Suprapubic skin (tissue), 4 donors: ENCODE results near the gene KPNA3. TPM values are rescaled to one million over a fixed set of nuclear protein-coding genes. Genes with fewer than 3 reads are reported as not detected.
A peak's percentile ranks its signal among the peaks of the same experiment; 100 is the strongest.

Source experiments
- DNase-seq, 2 donors: peaks; one replicate each; pipeline ENCODE4 v3.0.0-alpha.2; 2019; ENCODE audit warnings: low spot score in 2 of 2
- H3K27ac ChIP-seq: fragments of 200-600 bp; sonication (generic); one replicate; pipeline ENCODE4 v1.5.1; 2019
- H3K27me3 ChIP-seq: fragments of 200-600 bp; sonication (generic); one replicate; pipeline ENCODE4 v1.5.1; 2019
- H3K36me3 ChIP-seq: fragments of 200-600 bp; sonication (generic); one replicate; pipeline ENCODE4 v1.5.1; 2019
- H3K4me1 ChIP-seq: fragments of 200-600 bp; sonication (generic); one replicate; pipeline ENCODE4 v1.5.1; 2019
- H3K4me3 ChIP-seq: fragments of 200-600 bp; sonication (generic); one replicate; pipeline ENCODE4 v1.5.1; 2019; ENCODE audit warnings: mild to moderate bottlenecking
- H3K9me3 ChIP-seq: fragments of 200-600 bp; sonication (generic); one replicate; pipeline ENCODE4 v1.5.1; 2019
- CTCF ChIP-seq, 2 donors: fragments of 200-600 bp in 1 of 2; fragments of 450-650 bp in 1 of 2; sonication (generic) in 1 of 2; IDR thresholded peaks; one replicate each; pipeline ENCODE4 v1.5.1; 2016 to 2019; ENCODE audit warnings: antibody characterized with exemption in 2 of 2, mild to moderate bottlenecking in 1 of 2, moderate library complexity in 1 of 2
- EP300 ChIP-seq: sonication (generic); formaldehyde crosslinking; IDR thresholded peaks from one replicate; pipeline ENCODE4 v1.6.1; 2017; ENCODE audit warnings: antibody characterized with exemption
- POLR2A ChIP-seq, 2 donors: fragments of 450-650 bp; IDR thresholded peaks; one replicate each; pipeline ENCODE4 v1.6.1; 2017; ENCODE audit warnings: antibody characterized with exemption in 2 of 2, mild to moderate bottlenecking in 2 of 2, moderate library complexity in 2 of 2
- POLR2AphosphoS5 ChIP-seq, 3 donors: sonication (generic); formaldehyde crosslinking; IDR thresholded peaks; one replicate each; pipeline ENCODE4 v1.6.1; 2017; ENCODE audit warnings: antibody characterized with exemption in 3 of 3
- WGBS: methylation state at CpG from one replicate; pipeline ENCODE4 v1.1.5; 2018; 5-methylcytosine and 5-hydroxymethylcytosine counted together
- total RNA-seq, 4 donors: library from RNA; depleted of rRNA; stranded (reverse); fragments of >200 nt; gene quantifications; one replicate each; pipeline ENCODE4 v1.1.0, GENCODE V29; 2016

KPNA3 gene
- total RNA-seq, 4 donors from 2014 or later = 17.1 to 27.3 (median 23.6) TPM

DNA sequence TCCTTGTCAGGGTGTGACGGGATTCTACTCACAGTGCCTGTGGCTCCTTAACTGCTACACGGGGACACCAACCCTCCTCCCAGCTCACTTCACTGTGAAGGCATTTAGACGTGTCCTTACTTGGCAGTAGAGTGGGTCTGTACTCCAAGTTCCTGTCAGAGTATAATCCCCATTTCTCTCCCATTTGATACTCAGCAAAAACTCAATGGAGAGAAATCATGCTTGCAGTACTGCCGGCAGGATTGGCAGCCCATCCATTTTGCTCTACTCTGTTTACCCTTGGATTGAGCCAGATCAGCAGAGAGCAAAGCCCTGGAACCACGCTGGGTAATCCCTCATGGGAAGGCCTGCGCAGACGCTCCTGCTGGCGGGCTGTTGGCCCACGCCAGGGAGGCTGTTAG, 135.2 kb downstream of the KPNA3 start:
- WGBS = 79% methylated on average over 9 of the region's 9 CpGs
- no peaks in the 10 kb centered on the region for H3K27me3 ChIP-seq
- peaks cover 24% of the 10 kb centered on the region for H3K36me3 ChIP-seq
- no peaks in the 10 kb centered on the region for H3K4me1 ChIP-seq
- no peak overlapping the region for H3K27ac ChIP-seq
- no peak for DNase-seq
- no peak for TF ChIP-seq POLR2A (IDR thresholded peaks at IDR 0.05)
- no peak for TF ChIP-seq CTCF (IDR thresholded peaks at IDR 0.05)
- TF ChIP-seq POLR2AphosphoS5 (IDR thresholded peaks at IDR 0.05) = no peak
- no peak for TF ChIP-seq EP300
- H3K9me3 ChIP-seq = no peaks in the 10 kb centered on the region
- H3K4me3 ChIP-seq = no peak overlapping the region

- Histone ChIP-seq H3K27me3 (no peaks in the 10 kb centered on the region), H3K36me3 (peaks cover 11% of the 10 kb centered on the region), H3K9me3 (no peaks in the 10 kb centered on the region), H3K27ac (no peak overlapping the region), H3K4me3 (no peak overlapping the region), H3K4me1 (no peaks in the 10 kb centered on the region)
- WGBS = 94% methylated on average over 3 of the region's 3 CpGs
- no peak for DNase-seq
- TF ChIP-seq CTCF (IDR thresholded peaks at IDR 0.05) (no peak), POLR2A (IDR thresholded peaks at IDR 0.05) (no peak), POLR2AphosphoS5 (IDR thresholded peaks at IDR 0.05) (no peak), EP300 (no peak)
Observed at GRCh38 chr13:49655906-49656305, 136.6 kb downstream of the KPNA3 start.

DNA sequence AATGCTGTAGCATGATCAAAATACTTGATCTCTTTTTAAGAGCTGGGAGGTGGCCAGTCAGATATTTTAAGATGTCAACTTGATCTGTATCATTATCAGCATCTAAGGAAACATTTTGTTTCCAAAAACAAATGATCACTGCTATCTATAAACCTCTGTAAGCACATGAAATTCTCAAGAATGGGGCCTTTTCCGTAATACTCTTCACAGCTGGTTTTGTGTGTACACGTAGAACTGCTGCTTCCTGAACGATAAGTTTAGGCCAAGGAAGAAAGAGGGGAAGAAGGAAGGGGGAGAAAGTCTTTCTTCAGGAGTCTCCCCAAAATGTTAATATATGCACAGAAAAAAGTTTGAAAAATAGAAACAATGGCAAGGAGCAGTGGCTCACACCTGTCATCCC, 138.5 kb downstream of the KPNA3 start:
- H3K27me3 ChIP-seq = no peaks in the 10 kb centered on the region
- H3K4me1 ChIP-seq = no peaks in the 10 kb centered on the region
- 85% methylated on average over 3 of the region's 3 CpGs for WGBS
- no peaks in the 10 kb centered on the region for H3K36me3 ChIP-seq
- H3K4me3 ChIP-seq = no peak overlapping the region
- H3K27ac ChIP-seq = no peak overlapping the region
- no peaks in the 10 kb centered on the region for H3K9me3 ChIP-seq
- no peak for DNase-seq
- TF ChIP-seq POLR2AphosphoS5 (IDR thresholded peaks at IDR 0.05) (no peak), CTCF (IDR thresholded peaks at IDR 0.05) (no peak), EP300 (no peak), POLR2A (IDR thresholded peaks at IDR 0.05) (no peak)

DNA sequence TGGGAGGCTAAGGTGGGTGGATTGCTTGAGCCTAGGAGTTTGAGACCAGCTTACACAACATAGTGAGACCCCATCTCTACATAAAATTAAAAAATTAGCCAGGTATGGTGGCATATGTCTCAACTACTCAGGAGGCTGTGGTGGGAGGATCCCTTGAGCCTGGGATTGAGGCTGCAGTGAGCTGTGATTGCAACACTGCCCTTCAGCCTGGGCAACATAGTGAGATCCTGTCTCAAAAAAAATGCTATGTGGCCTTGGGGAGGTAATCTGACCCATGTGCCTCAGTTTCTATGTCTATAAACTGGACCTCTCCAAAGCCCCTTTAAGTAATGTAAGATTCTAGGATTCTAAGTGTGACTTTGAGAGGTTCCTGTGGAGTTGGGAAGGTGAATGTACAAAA, 139.0 kb downstream of the KPNA3 start:
- Histone ChIP-seq H3K4me1 (no peaks in the 10 kb centered on the region), H3K36me3 (no peaks in the 10 kb centered on the region), H3K9me3 (no peaks in the 10 kb centered on the region), H3K27ac (no peak overlapping the region), H3K4me3 (no peak overlapping the region), H3K27me3 (no peaks in the 10 kb centered on the region)
- TF ChIP-seq CTCF (IDR thresholded peaks at IDR 0.05) (no peak), POLR2A (IDR thresholded peaks at IDR 0.05) (no peak), POLR2AphosphoS5 (IDR thresholded peaks at IDR 0.05) (no peak), EP300 (no peak)
- DNase-seq = no peak

DNA sequence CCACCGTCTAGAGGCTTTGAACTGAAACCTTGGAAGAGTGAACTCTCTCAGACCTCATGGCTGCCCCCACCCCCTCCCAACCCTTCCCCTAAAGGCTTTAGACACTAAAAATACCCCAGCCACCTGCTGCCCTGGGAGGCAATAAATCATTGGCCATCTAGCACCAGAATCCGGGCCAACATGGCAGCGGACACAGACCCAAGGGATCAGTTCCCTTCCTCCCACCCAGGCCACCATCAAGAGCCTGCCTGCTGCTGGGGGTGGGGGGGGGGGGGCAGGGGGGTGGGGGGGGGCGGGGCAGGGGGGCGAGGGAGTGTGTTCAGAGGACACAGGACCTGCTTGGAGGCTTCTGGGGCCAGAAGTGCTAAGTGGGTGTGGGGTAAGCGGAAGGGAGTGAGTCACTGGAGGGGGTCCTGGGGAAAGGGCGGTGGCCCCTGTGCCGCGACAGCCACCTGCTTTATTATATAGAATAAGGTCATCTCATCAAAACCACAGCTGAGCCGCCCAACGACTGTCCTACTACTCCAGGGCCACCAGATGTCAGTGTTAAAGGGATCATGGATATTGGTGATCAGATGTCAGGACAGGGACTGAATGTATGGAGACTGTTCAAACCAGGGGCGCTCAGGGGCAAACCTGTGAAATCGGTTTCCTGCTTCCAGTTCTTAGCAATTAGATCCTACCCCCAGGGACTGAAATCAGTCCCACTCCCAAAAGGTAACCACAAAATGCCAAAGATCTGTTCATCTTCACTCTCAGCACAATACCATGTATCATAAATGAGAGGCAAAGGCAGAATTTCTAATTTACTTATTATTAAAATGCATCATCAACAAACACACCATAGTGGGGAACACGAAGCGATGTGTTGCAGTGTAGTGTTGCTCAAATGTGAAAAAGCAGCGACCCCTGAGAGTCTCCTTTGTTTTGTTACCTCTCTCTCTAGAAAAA, 139.9 kb downstream of the KPNA3 start:
- no peaks in the 10 kb centered on the region for H3K4me1 ChIP-seq
- DNase-seq = no peak
- no peak overlapping the region for H3K27ac ChIP-seq
- no peaks in the 10 kb centered on the region for H3K9me3 ChIP-seq
- H3K4me3 ChIP-seq = no peak overlapping the region
- no peaks in the 10 kb centered on the region for H3K27me3 ChIP-seq
- peak; percentile 4 to 54 for TF ChIP-seq CTCF (IDR thresholded peaks at IDR 0.05)
- TF ChIP-seq POLR2AphosphoS5 (IDR thresholded peaks at IDR 0.05) = no peak
- no peak for TF ChIP-seq POLR2A (IDR thresholded peaks at IDR 0.05)
- TF ChIP-seq EP300 = no peak
- 38% methylated on average over 14 of the region's 16 CpGs for WGBS
- H3K36me3 ChIP-seq = no peaks in the 10 kb centered on the region
